ENCODE results near the gene CCL24. TPM values are rescaled to one million over a fixed set of nuclear protein-coding genes. Genes with fewer than 3 reads are reported as not detected.

Gene CCL24
- total and polyA plus RNA-seq, 2 of the 4 experiments (the other 2 are of a cell fraction) = not detected

GRCh38 chr7:75818472-75818871 lies 4.9 kb upstream of the CCL24 start:
- Histone ChIP-seq H2AK5ac (ENCODE audit: low read depth, low read length) (no peak overlapping the region), H3K36me3 (ENCODE audit: control insufficient read depth, insufficient read depth, low read length) (no peaks in the 10 kb centered on the region), H3K79me1 (ENCODE audit: low read depth in 1 of 2, low read length in 2 of 2) (no peaks in the 10 kb centered on the region), H3K27me3 (ENCODE audit: control insufficient read depth, insufficient read depth, low read length) (peaks cover 19% of the 10 kb centered on the region), H2BK20ac (ENCODE audit: low read depth, low read length) (no peak overlapping the region), H3K4ac (ENCODE audit: low read depth, low read length) (no peak overlapping the region), H3K4me3 (ENCODE audit: insufficient read depth, low read depth, low read length) (no peak overlapping the region), H4K8ac (ENCODE audit: low read depth in 2 of 2, low read length in 2 of 2) (no peak overlapping the region), H3K4me1 (ENCODE audit: control insufficient read depth, insufficient read depth, low read length) (peaks cover under 1% of the 10 kb centered on the region), H2AFZ (replicated peaks; ENCODE audit: low read length, poor library complexity) (no peak overlapping the region), H3K14ac (replicated peaks; ENCODE audit: low read depth, low read length) (no peak overlapping the region), H4K91ac (ENCODE audit: insufficient read depth, low read depth, low read length) (no peak overlapping the region), H2AK9ac (replicated peaks; ENCODE audit: low read depth, low read length, poor library complexity) (no peak overlapping the region), H3K27ac (ENCODE audit: insufficient read depth, low read length) (no peak overlapping the region), H4K5ac (ENCODE audit: low read depth, low read length) (no peak overlapping the region), H3K9me3 (ENCODE audit: control insufficient read depth, insufficient read depth, low read length) (no peaks in the 10 kb centered on the region), H2BK5ac (ENCODE audit: low read depth, low read length, poor library complexity, severe bottlenecking) (no peak overlapping the region), H2BK15ac (ENCODE audit: low read depth, low read length) (no peak overlapping the region), H3K56ac (ENCODE audit: extremely low read depth, insufficient read depth, low read length) (no peak overlapping the region), H3K9ac (ENCODE audit: low read depth, low read length) (no peak overlapping the region), H3K23ac (ENCODE audit: low read depth, low read length) (no peak overlapping the region), H3K9me1 (ENCODE audit: insufficient read depth, low read length) (peaks cover 3% of the 10 kb centered on the region), H3K4me2 (ENCODE audit: low read depth, low read length) (no peak overlapping the region), H4K20me1 (ENCODE audit: insufficient read depth, low read length) (0 out of 2 replicates have a peak, but pooled peaks cover 3% of the 10 kb centered on the region), H2BK120ac (ENCODE audit: low read depth, low read length) (no peak overlapping the region), H3K18ac (ENCODE audit: low read depth, low read length) (no peak overlapping the region)
- no CpG with 5 or more reads among the region's 5 CpGs for WGBS, 2 experiments (ENCODE audit: extremely low coverage in 2 of 2, insufficient read length in 1 of 2)
- no TSS peak for BruUV-seq (replicated peaks)
- DNase-seq = no peak
- TF ChIP-seq BHLHE40 (IDR thresholded peaks at IDR 0.05; ENCODE audit: low read depth, low read length) = no peak
- no peak for TF ChIP-seq MAZ (IDR thresholded peaks at IDR 0.05; ENCODE audit: borderline replicate concordance, low read depth, low read length)
- no peak for TF ChIP-seq CHD1 (IDR thresholded peaks at IDR 0.05; ENCODE audit: low read depth, low read length)
- TF ChIP-seq RFX5 (IDR thresholded peaks at IDR 0.05; ENCODE audit: low read depth, low read length) = no peak
- TF ChIP-seq CEBPB (IDR thresholded peaks at IDR 0.05; ENCODE audit: low read depth, low read length) = no peak
- no peak for TF ChIP-seq USF2 (IDR thresholded peaks at IDR 0.05; ENCODE audit: low read depth, low read length)
- no peak for TF ChIP-seq NFE2L2 (IDR thresholded peaks at IDR 0.05; ENCODE audit: low read depth, low read length)
- TF ChIP-seq FOS (IDR thresholded peaks at IDR 0.05; ENCODE audit: low read depth, low read length) = no peak
- TF ChIP-seq CTCF (conservative IDR thresholded peaks at IDR 0.05; ENCODE audit: low read depth, low read length) = no peak
- TF ChIP-seq RCOR1 (IDR thresholded peaks at IDR 0.05; ENCODE audit: insufficient replicate concordance, low read length) = no peak
- TF ChIP-seq SMC3 (IDR thresholded peaks at IDR 0.05; ENCODE audit: low read depth, low read length) = no peak
- TF ChIP-seq MAFK (IDR thresholded peaks at IDR 0.05; ENCODE audit: low read depth, low read length) = no peak
- TF ChIP-seq POLR2A (IDR thresholded peaks at IDR 0.05; ENCODE audit: low read depth, low read length) = no peak
- no peak for TF ChIP-seq MXI1 (IDR thresholded peaks at IDR 0.05; ENCODE audit: borderline replicate concordance, low read depth, low read length)
- TF ChIP-seq, protein P1, sequence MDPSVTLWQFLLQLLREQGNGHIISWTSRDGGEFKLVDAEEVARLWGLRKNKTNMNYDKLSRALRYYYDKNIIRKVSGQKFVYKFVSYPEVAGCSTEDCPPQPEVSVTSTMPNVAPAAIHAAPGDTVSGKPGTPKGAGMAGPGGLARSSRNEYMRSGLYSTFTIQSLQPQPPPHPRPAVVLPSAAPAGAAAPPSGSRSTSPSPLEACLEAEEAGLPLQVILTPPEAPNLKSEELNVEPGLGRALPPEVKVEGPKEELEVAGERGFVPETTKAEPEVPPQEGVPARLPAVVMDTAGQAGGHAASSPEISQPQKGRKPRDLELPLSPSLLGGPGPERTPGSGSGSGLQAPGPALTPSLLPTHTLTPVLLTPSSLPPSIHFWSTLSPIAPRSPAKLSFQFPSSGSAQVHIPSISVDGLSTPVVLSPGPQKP (IDR thresholded peaks at IDR 0.05; ENCODE audit: borderline replicate concordance, low read depth, low read length) = no peak
- TF ChIP-seq RAD21 (IDR thresholded peaks at IDR 0.05; ENCODE audit: low read length) = no peak
- ChIA-PET CTCF (no interaction called here), POLR2A (ENCODE audit: unreplicated experiment) (no interaction called here)
- ATAC-seq (ENCODE audit: low read depth) = no peak
- dilution Hi-C loops (cut with HindIII; ENCODE audit: low sequenced_read_pairs, unreplicated experiment) = no loop called here
- intact Hi-C loops (cut with micrococcal nuclease) = no loop called here
- in situ Hi-C loops (cut with MboI; ENCODE audit: low sequenced_read_pairs) = no loop called here

Measured in IMR-90 (cell line).